ENCODE results near the gene LY6G5B. TPM values are rescaled to one million over a fixed set of nuclear protein-coding genes. Genes with fewer than 3 reads are reported as not detected.

The LY6G5B gene
- total and polyA plus RNA-seq, 2 donors from 2014 or later, result 2.5 to 15.1 TPM

- intact Hi-C loops (cut with DNase I), result no loop called here
- no peak for TF ChIP-seq CTCF (IDR thresholded peaks at IDR 0.05; ENCODE audit: borderline replicate concordance, extremely low read depth, insufficient read depth)
Measured at GRCh38 chr6:31702405-31702818, 32.6 kb downstream of the LY6G5B start.

GRCh38 chr6:31702819-31703716 is 33.3 kb downstream of the LY6G5B start, which contains the start of gene ABHD16A:
ABHD16A (minus strand) TSS chr6:31703324; CDS start chr6:31703281, 43 bp downstream.
- Histone ChIP-seq H3K9ac (ENCODE audit: low read length in 3 of 3) (peak within 1 kb of the TSS; percentile 81 to 96 (median 88)), H3K27me3 (ENCODE audit: control insufficient read depth, insufficient read depth, low read length) (no peaks in the 10 kb centered on the region), H3K9me3 (ENCODE audit: control insufficient read depth in 2 of 3, insufficient read depth in 1 of 3, low read length in 3 of 3) (no peaks in the 10 kb centered on the region), H3K4me3 (ENCODE audit: low read length in 3 of 3) (peak within 1 kb of the TSS; percentile 89 to 98 (median 96)), H3K36me3 (ENCODE audit: control insufficient read depth in 2 of 3, insufficient read depth in 3 of 3, low read length in 3 of 3) (peaks cover 0 to 3% (median 0%) of the 10 kb centered on the region in 3 donors), H3K4me1 (ENCODE audit: control insufficient read depth in 2 of 3, insufficient read depth in 2 of 3, low read depth in 1 of 3, low read length in 3 of 3) (peaks cover 0 to 10% (median 9%) of the 10 kb centered on the region in 3 donors), H3K27ac (ENCODE audit: low read depth in 2 of 2, low read length in 2 of 2) (peak within 1 kb of the TSS; percentile 92 to 95)
- peak; percentile 10 for TF ChIP-seq CTCF (IDR thresholded peaks at IDR 0.05; ENCODE audit: borderline replicate concordance, extremely low read depth, insufficient read depth)
- DNase-seq, result peak; percentile 99 to 100 (median 99)
- intact Hi-C loops (cut with DNase I), result no loop called here
- FAIRE-seq, result no peak

More at GRCh38 chr6:31702405-31702818, 32.6 kb downstream of the LY6G5B start:
- FAIRE-seq (no peak), DNase-seq (no peak)
- Histone ChIP-seq H3K4me1 (ENCODE audit: control insufficient read depth in 2 of 3, insufficient read depth in 2 of 3, low read depth in 1 of 3, low read length in 3 of 3) (peaks cover 0 to 10% (median 9%) of the 10 kb centered on the region in 3 donors), H3K27me3 (ENCODE audit: control insufficient read depth, insufficient read depth, low read length) (no peaks in the 10 kb centered on the region), H3K9me3 (ENCODE audit: control insufficient read depth in 2 of 3, insufficient read depth in 1 of 3, low read length in 3 of 3) (no peaks in the 10 kb centered on the region), H3K27ac (ENCODE audit: low read depth in 2 of 2, low read length in 2 of 2) (peak overlapping the region; percentile 92 to 95), H3K4me3 (ENCODE audit: low read length in 3 of 3) (peak overlapping the region; percentile 89 to 98 (median 96)), H3K36me3 (ENCODE audit: control insufficient read depth in 2 of 3, insufficient read depth in 3 of 3, low read length in 3 of 3) (peaks cover 0 to 3% (median 3%) of the 10 kb centered on the region in 3 donors), H3K9ac (ENCODE audit: low read length in 3 of 3) (peak overlapping the region; percentile 81 to 96 (median 88))

GRCh38 chr6:31705931-31706330 is 36.2 kb downstream of the LY6G5B start:
- Histone ChIP-seq H3K4me3 (ENCODE audit: low read length in 3 of 3) (no peak overlapping the region), H3K27ac (ENCODE audit: low read depth in 2 of 2, low read length in 2 of 2) (no peak overlapping the region), H3K4me1 (ENCODE audit: control insufficient read depth in 2 of 3, insufficient read depth in 2 of 3, low read depth in 1 of 3, low read length in 3 of 3) (peaks cover 0 to 10% (median 7%) of the 10 kb centered on the region in 3 donors), H3K27me3 (ENCODE audit: control insufficient read depth, insufficient read depth, low read length) (no peaks in the 10 kb centered on the region), H3K36me3 (ENCODE audit: control insufficient read depth in 2 of 3, insufficient read depth in 3 of 3, low read length in 3 of 3) (peaks cover 0 to 1% (median 0%) of the 10 kb centered on the region in 3 donors), H3K9ac (ENCODE audit: low read length in 3 of 3) (no peak overlapping the region), H3K9me3 (ENCODE audit: control insufficient read depth in 2 of 3, insufficient read depth in 1 of 3, low read length in 3 of 3) (no peaks in the 10 kb centered on the region)
- intact Hi-C loops (cut with DNase I), result no loop called here
- DNase-seq, result no peak
- no peak for TF ChIP-seq CTCF (IDR thresholded peaks at IDR 0.05; ENCODE audit: borderline replicate concordance, extremely low read depth, insufficient read depth)
- no peak for FAIRE-seq
